Measurements from ENCODE around the gene KAT6B. TPM values are rescaled to one million over a fixed set of nuclear protein-coding genes. Genes with fewer than 3 reads are reported as not detected.

The KAT6B gene
- total RNA-seq, 4 donors from 2014 or later = 34.2 to 84.2 (median 47.3) TPM

DNA sequence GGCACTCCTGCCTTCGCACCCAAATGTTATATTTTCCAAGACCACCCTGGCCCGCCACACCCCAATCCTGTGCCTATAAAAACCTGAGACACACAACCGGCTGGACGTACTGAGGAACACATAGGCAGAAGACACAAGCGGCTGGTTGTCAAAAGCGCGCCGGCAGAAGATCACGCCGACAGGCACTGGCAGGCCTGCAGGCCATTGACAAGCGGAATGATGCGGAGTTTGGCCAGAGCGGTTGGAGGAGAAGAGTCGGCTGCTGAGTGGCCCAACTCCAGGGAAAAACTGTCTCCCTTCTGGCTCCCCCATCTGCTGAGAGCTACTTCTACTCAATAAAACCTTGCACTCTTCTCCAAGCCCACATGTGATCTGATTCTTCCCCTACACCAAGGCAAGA, 245.4 kb downstream of the KAT6B start:
- Histone ChIP-seq H3K4me3 (no peak overlapping the region), H3K36me3 (no peaks in the 10 kb centered on the region), H3K27ac (no peak overlapping the region), H3K9me3 (no peaks in the 10 kb centered on the region), H3K4me1 (no peaks in the 10 kb centered on the region), H3K27me3 (no peaks in the 10 kb centered on the region)
- WGBS = 96% methylated on average over 14 of the region's 14 CpGs
- no peak for DNase-seq (ENCODE audit: low spot score in 2 of 2)
- TF ChIP-seq EP300 (IDR thresholded peaks at IDR 0.05) = no peak
- TF ChIP-seq, protein P1, sequence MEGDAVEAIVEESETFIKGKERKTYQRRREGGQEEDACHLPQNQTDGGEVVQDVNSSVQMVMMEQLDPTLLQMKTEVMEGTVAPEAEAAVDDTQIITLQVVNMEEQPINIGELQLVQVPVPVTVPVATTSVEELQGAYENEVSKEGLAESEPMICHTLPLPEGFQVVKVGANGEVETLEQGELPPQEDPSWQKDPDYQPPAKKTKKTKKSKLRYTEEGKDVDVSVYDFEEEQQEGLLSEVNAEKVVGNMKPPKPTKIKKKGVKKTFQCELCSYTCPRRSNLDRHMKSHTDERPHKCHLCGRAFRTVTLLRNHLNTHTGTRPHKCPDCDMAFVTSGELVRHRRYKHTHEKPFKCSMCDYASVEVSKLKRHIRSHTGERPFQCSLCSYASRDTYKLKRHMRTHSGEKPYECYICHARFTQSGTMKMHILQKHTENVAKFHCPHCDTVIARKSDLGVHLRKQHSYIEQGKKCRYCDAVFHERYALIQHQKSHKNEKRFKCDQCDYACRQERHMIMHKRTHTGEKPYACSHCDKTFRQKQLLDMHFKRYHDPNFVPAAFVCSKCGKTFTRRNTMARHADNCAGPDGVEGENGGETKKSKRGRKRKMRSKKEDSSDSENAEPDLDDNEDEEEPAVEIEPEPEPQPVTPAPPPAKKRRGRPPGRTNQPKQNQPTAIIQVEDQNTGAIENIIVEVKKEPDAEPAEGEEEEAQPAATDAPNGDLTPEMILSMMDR (IDR thresholded peaks at IDR 0.05) = no peak
- TF ChIP-seq POLR2A (IDR thresholded peaks at IDR 0.05) = no peak
- no peak for TF ChIP-seq POLR2AphosphoS5 (IDR thresholded peaks at IDR 0.05)

DNA sequence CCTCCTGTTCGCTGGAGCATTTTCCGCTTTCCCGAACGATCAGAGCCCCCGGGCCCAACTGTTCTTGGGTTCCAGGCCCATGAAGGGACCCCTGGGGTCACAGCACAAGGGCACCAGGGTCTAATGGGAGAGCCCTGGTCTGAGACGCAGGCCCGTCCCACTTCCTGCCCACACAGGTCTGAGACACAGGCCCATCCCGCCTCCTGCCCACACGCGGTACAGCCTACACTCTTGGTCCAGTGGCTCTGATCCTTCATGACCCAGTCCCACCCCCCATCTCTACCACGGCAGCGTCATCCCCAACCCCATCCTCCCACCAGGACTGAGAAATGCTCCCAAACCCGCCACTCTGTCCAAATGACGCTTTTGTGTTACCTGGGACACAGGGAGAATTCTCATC, 246.3 kb downstream of the KAT6B start:
- TF ChIP-seq EP300 (IDR thresholded peaks at IDR 0.05) (no peak), POLR2AphosphoS5 (IDR thresholded peaks at IDR 0.05) (no peak), POLR2A (IDR thresholded peaks at IDR 0.05) (no peak)
- TF ChIP-seq, protein P1 (IDR thresholded peaks at IDR 0.05) = no peak
- Histone ChIP-seq H3K9me3 (no peaks in the 10 kb centered on the region), H3K4me3 (no peak overlapping the region), H3K27ac (no peak overlapping the region), H3K27me3 (no peaks in the 10 kb centered on the region), H3K4me1 (no peaks in the 10 kb centered on the region), H3K36me3 (no peaks in the 10 kb centered on the region)
- DNase-seq (ENCODE audit: low spot score in 2 of 2) = no peak
- 89% methylated on average over 14 of the region's 14 CpGs for WGBS

DNA sequence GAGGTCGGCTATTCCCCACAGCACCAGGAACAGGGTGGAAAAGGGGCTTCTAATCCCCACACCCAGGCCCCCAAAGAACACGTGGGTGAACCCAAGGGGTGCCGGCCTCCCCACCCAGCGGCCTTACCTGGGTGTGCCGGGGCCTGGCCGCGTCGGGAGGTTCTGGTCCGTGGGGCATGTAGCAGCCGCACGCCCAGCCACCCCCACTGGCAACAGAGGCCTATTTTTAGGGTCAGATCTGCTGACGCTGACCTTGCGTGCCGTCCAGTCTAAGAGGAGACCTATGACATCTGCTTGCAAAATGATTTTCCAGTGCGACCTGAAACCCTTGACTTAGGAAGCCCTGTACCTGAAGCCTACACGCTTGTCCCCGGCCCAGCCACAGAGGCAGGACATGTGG, 247.0 kb downstream of the KAT6B start:
- H3K36me3 ChIP-seq = no peaks in the 10 kb centered on the region
- no peaks in the 10 kb centered on the region for H3K9me3 ChIP-seq
- H3K27me3 ChIP-seq = no peaks in the 10 kb centered on the region
- no peak for DNase-seq (ENCODE audit: low spot score in 2 of 2)
- no peak for TF ChIP-seq POLR2AphosphoS5 (IDR thresholded peaks at IDR 0.05)
- TF ChIP-seq, protein P1 (IDR thresholded peaks at IDR 0.05) = no peak
- TF ChIP-seq POLR2A (IDR thresholded peaks at IDR 0.05) = no peak
- no peak for TF ChIP-seq EP300 (IDR thresholded peaks at IDR 0.05)
- no peaks in the 10 kb centered on the region for H3K4me1 ChIP-seq
- H3K4me3 ChIP-seq = no peak overlapping the region
- 94% methylated on average over 17 of the region's 17 CpGs for WGBS
- H3K27ac ChIP-seq = no peak overlapping the region

DNA sequence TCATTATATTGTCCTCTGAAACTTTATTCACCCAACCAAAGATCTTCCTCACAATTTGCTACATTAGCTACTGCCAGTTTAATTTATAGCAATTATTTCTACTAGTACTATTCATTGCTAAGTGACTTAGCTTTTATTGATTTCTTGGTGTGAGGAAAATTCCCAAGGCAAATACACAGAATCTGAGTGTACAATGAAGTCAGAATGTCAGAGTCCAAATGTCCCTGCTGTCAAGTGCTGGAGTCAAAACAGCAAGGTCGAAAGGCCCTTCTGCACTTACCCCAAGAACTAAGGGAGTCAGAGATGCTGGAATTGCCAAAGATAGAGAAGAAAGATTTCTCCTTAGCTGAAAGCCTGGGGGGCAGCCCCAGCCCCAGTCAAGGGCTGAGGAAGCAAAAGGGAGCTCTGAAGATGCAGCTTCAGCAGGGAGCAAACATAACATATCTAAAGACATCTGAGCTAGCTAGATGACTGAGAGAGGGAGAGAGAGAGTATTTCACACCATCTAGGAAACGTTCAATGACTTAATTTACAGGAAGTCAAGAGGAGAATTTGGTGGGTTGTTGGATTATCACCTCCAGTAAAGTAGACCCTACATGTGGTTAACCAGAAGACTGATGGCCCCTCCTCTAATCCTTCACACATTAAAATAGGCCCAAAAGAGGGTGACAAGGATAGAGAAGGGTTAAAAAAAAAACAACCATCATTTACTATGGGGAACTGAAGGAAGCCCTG, 248.5 kb downstream of the KAT6B start:
- no peak for DNase-seq (ENCODE audit: low spot score in 2 of 2)
- 47% methylated on average over 2 of the region's 2 CpGs for WGBS
- Histone ChIP-seq H3K27ac (no peak overlapping the region), H3K4me1 (no peaks in the 10 kb centered on the region), H3K9me3 (no peaks in the 10 kb centered on the region), H3K36me3 (no peaks in the 10 kb centered on the region), H3K27me3 (no peaks in the 10 kb centered on the region), H3K4me3 (no peak overlapping the region)
- no peak for TF ChIP-seq EP300 (IDR thresholded peaks at IDR 0.05)
- TF ChIP-seq POLR2A (IDR thresholded peaks at IDR 0.05) = no peak
- TF ChIP-seq, protein P1 (IDR thresholded peaks at IDR 0.05) = no peak
- no peak for TF ChIP-seq POLR2AphosphoS5 (IDR thresholded peaks at IDR 0.05)

DNA sequence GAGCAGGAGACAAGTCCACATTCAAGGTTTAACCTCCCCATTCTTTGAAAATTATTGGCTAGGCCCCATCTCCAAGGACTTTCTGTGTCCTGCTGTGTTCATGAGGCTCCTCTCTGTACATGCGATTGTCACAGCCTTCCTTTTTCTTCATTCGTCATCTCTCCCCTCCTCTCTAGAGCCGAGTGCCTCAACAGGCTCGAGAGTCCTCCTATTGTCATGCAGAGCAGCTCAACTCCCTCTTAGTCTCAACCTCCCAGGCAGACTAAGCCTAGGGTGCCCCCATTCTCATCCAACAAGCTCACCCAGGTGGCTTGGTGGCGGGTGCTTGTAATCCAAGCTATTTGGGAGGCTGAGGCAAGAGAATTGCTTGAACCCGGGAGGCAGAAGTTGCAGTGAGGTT, 249.9 kb downstream of the KAT6B start:
- TF ChIP-seq POLR2AphosphoS5 (IDR thresholded peaks at IDR 0.05) (no peak), POLR2A (IDR thresholded peaks at IDR 0.05) (no peak), EP300 (IDR thresholded peaks at IDR 0.05) (no peak)
- TF ChIP-seq, protein P1 (IDR thresholded peaks at IDR 0.05) = no peak
- Histone ChIP-seq H3K4me3 (no peak overlapping the region), H3K27me3 (no peaks in the 10 kb centered on the region), H3K4me1 (no peaks in the 10 kb centered on the region), H3K36me3 (no peaks in the 10 kb centered on the region), H3K27ac (no peak overlapping the region), H3K9me3 (no peaks in the 10 kb centered on the region)
- no peak for DNase-seq (ENCODE audit: low spot score in 2 of 2)
- 94% methylated on average over 6 of the region's 6 CpGs for WGBS
